ENCODE measurements around the gene TMPRSS3. TPM values are rescaled to one million over a fixed set of nuclear protein-coding genes. Genes with fewer than 3 reads are reported as not detected.

The TMPRSS3 gene
- polyA plus RNA-seq, 1 of the 3 experiments (the other 2 are of a cell fraction) = not detected

- Histone ChIP-seq H3K27ac (ENCODE audit: low read depth in 2 of 2, low read length in 1 of 2) (no peak overlapping the region), H3K36me3 (replicated peaks in 1 of 2; ENCODE audit: control insufficient read depth in 1 of 2, insufficient read depth in 2 of 2, low read length in 1 of 2) (no peaks in the 10 kb centered on the region), H3K79me2 (ENCODE audit: insufficient read depth) (no peaks in the 10 kb centered on the region), H2AFZ (ENCODE audit: low read depth) (no peak overlapping the region), H3K9me3 (no peaks in the 10 kb centered on the region), H3K27me3 (ENCODE audit: insufficient read depth) (no peaks in the 10 kb centered on the region), H3K4me3 (ENCODE audit: low read depth in 2 of 2, low read length in 1 of 2) (no peak overlapping the region), H3K9ac (no peak overlapping the region), H4K20me1 (ENCODE audit: insufficient read depth) (no peaks in the 10 kb centered on the region), H3K9me2 (no peaks in the 10 kb centered on the region), H3K4me2 (no peak overlapping the region), H3F3A (replicated peaks; ENCODE audit: insufficient read depth) (no peaks in the 10 kb centered on the region), H3K4me1 (ENCODE audit: control insufficient read depth in 1 of 2, insufficient read depth in 2 of 2, low read depth in 1 of 2, low read length in 1 of 2) (no peaks in the 10 kb centered on the region)
- CTCF ChIA-PET = interaction anchor here (0.8 kb wide), 1 partner anchor 34 kb away, joined by 3 read pairs; no protein-coding TSS in a partner anchor
- 52% methylated on average over 10 of the region's 10 CpGs for WGBS (ENCODE audit: low lambda C conversion rate)
- TF ChIP-seq TAF1 (IDR thresholded peaks at IDR 0.05; ENCODE audit: borderline replicate concordance, low read depth, low read length) (no peak), PBX3 (IDR thresholded peaks at IDR 0.05) (no peak), RCOR1 (IDR thresholded peaks at IDR 0.05; ENCODE audit: low read length) (no peak)
- no peak for DNase-seq
- POLR2A ChIA-PET = no interaction called here
These were observed 52.8 kb downstream of the TMPRSS3 start for GRCh38 chr21:42343101-42343500.

DNA sequence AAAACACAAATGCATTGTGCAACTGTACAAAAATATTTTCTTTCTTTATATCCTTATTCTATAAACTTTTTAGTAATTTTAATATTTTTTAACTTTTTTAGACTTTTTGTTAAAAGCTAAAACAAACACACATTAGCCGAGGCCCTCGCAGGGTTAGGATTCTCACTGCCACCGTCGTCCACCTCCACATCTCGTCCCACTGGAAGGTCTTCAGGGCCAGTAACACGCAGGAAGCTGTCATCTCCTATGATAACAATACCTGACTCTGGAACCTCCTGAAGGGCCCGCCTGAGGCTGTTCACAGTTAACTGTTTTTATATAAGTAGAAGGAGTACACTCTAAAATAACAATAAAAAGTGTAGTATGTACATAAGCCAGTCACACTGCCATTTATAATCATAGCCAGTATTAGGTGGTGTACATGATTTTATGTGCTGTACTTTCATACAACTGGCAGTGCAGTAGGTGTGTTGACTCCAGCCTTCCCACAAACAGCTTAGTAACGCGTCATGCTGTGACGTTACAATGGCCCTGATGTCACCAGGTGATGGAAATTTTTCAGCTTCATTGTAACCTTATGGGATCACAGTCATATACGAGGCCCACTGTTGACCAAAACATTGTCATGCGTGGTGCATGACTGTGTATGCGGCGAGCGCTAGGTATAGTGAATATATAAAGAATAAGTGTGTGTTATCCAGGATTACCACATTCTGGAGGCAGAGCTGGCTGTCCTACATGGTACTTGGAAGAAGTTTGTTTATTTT, 53.9 kb downstream of the TMPRSS3 start:
- no peak for DNase-seq
- POLR2A ChIA-PET = no interaction called here

More for the DNA sequence above, 53.9 kb downstream of the TMPRSS3 start:
- Histone ChIP-seq H2AFZ (ENCODE audit: low read depth) (no peak overlapping the region), H3K9me2 (no peaks in the 10 kb centered on the region), H3K36me3 (replicated peaks in 1 of 2; ENCODE audit: control insufficient read depth in 1 of 2, insufficient read depth in 2 of 2, low read length in 1 of 2) (no peaks in the 10 kb centered on the region), H3K4me3 (ENCODE audit: low read depth in 2 of 2, low read length in 1 of 2) (no peak overlapping the region), H3K4me1 (ENCODE audit: control insufficient read depth in 1 of 2, insufficient read depth in 2 of 2, low read depth in 1 of 2, low read length in 1 of 2) (no peaks in the 10 kb centered on the region), H3K27me3 (ENCODE audit: insufficient read depth) (no peaks in the 10 kb centered on the region), H3K27ac (ENCODE audit: low read depth in 2 of 2, low read length in 1 of 2) (no peak overlapping the region), H3K9ac (no peak overlapping the region), H3F3A (replicated peaks; ENCODE audit: insufficient read depth) (no peaks in the 10 kb centered on the region), H3K9me3 (no peaks in the 10 kb centered on the region), H3K4me2 (no peak overlapping the region), H4K20me1 (ENCODE audit: insufficient read depth) (no peaks in the 10 kb centered on the region), H3K79me2 (ENCODE audit: insufficient read depth) (no peaks in the 10 kb centered on the region)
- TF ChIP-seq GATA2 (CRISPR knock-in tag; IDR thresholded peaks at IDR 0.05) (no peak), MAX (IDR thresholded peaks at IDR 0.05; ENCODE audit: low read depth) (no peak), FOSL2 (IDR thresholded peaks at IDR 0.05; ENCODE audit: borderline replicate concordance, low read depth) (no peak), GABPA (IDR thresholded peaks at IDR 0.05; ENCODE audit: low read depth) (no peak), MEF2A (IDR thresholded peaks at IDR 0.05; ENCODE audit: borderline replicate concordance, low read depth) (no peak), TCF12 (IDR thresholded peaks at IDR 0.05) (no peak), NRF1 (IDR thresholded peaks at IDR 0.05; ENCODE audit: low read depth, low read length) (no peak), EP300 (IDR thresholded peaks at IDR 0.05; ENCODE audit: borderline replicate concordance in 1 of 2, low read depth in 1 of 2, low read length in 1 of 2) (no peak), POLR2AphosphoS5 (IDR thresholded peaks at IDR 0.05; ENCODE audit: low read depth, low read length) (no peak)
- WGBS (ENCODE audit: low lambda C conversion rate) = 53% methylated on average over 15 of the region's 15 CpGs
- CTCF ChIA-PET = no interaction called here
